ENCODE results near the gene RASGEF1C.
A peak's percentile ranks its signal among the peaks of the same experiment; 100 is the strongest.

The RASGEF1C gene

GRCh38 chr5:180209137-180209581 is at the start of gene RASGEF1C:
TSS of gene RASGEF1C (minus strand) at chr5:180209211. CDS start at chr5:180138052, 71,159 bp downstream.
- H3K36me3 ChIP-seq: no peaks in the 10 kb centered on the region
- peaks cover 5 to 27% (median 18%) of the 10 kb centered on the region in 10 experiments; a peak in 18 of 20 replicates for H3K4me1 ChIP-seq
- peaks cover 0 to 6% (median 0%) of the 10 kb centered on the region in 11 experiments; a peak in 3 of 22 replicates for H4K20me1 ChIP-seq
- 0 out of 22 replicates have a peak, but pooled peaks cover 0 to 4% (median 0%) of the 10 kb centered on the region in 11 experiments for H3K9me3 ChIP-seq (replicated peaks in 1 of 11)
- peak within 1 kb of the TSS; percentile 64 to 75 (median 68) for H3K4me3 ChIP-seq
- H3K9ac ChIP-seq: peak within 1 kb of the TSS; percentile 54 to 82 (median 71)
- H3K27ac ChIP-seq: peak within 1 kb of the TSS in 4 of 11 experiments; percentile 32 to 43 (median 40); a peak in 6 of 22 replicates
- peaks cover 7 to 16% (median 11%) of the 10 kb centered on the region in 11 experiments; a peak in 18 of 22 replicates for H3K27me3 ChIP-seq
- TF ChIP-seq Cebpa-rat (IDR thresholded peaks at IDR 0.05): no peak
- peak within 1 kb of the TSS; percentile 80 to 97 (median 90) for H3K4me2 ChIP-seq

DNA sequence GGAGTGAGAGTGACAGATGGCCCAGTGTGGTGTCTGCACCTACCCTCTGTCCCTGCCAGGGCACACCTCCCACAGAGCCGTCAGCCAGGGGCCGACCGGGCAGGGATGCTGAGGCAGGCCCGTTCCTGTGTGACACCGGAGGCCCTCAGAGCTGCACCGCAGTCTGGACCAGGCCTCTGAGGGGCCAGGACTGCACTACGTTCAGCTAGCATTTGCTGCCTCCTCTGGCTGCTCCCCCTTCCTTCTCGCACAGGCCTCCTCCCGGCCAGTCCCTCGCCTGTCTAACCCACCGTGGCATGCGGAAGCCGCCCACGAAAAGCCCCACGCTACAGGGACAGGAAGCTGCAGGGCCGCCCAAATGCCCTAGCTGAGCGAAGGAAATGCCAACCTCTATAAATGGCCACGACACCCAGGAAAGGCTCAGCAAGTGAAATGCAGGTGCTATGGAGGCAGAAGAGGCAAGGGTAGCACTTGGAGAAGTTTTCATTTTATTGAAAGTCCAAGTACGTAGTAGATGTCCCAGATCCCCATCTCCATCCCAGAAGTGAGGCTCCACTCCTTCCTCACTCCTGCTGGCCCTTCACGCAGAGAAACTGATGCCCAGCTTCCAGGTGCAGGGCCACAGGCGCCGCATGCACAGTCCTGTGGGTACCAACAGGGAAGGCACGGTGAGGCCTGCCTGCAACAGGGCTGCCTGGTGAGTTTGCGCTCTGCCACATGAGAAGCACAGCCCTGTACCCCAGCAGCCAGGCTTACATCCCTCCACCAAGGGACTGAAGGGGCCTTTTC is 44.2 kb upstream of the RASGEF1C start:
- no peaks in the 10 kb centered on the region for H3K4me1 ChIP-seq
- peaks cover 99 to 100% (median 100%) of the 10 kb centered on the region in 11 experiments for H3K9me3 ChIP-seq (replicated peaks in 1 of 11)
- H3K4me2 ChIP-seq: no peak overlapping the region
- no peak overlapping the region for H3K27ac ChIP-seq
- peaks cover 97 to 100% (median 98%) of the 10 kb centered on the region in 11 experiments for H3K36me3 ChIP-seq
- no peaks in the 10 kb centered on the region for H3K27me3 ChIP-seq
- peak overlapping the region; percentile 7 to 48 (median 31); a peak in 14 of 20 replicates for H3K4me3 ChIP-seq
- H3K9ac ChIP-seq: no peak overlapping the region
- H4K20me1 ChIP-seq: no peaks in the 10 kb centered on the region
- no peak for TF ChIP-seq Cebpa-rat (IDR thresholded peaks at IDR 0.05)

- Histone ChIP-seq H3K4me3 (peak overlapping the region in 5 of 10 experiments; percentile 3 to 37 (median 26); a peak in 4 of 20 replicates), H3K36me3 (peaks cover 97 to 100% (median 98%) of the 10 kb centered on the region in 11 experiments), H3K4me1 (no peaks in the 10 kb centered on the region), H3K27me3 (no peaks in the 10 kb centered on the region), H3K27ac (no peak overlapping the region), H3K9ac (no peak overlapping the region), H4K20me1 (no peaks in the 10 kb centered on the region), H3K4me2 (no peak overlapping the region), H3K9me3 (replicated peaks in 1 of 11) (peaks cover 99 to 100% (median 100%) of the 10 kb centered on the region in 11 experiments)
- no peak for TF ChIP-seq Cebpa-rat (IDR thresholded peaks at IDR 0.05)
Observed at GRCh38 chr5:180251887-180252286, 42.9 kb upstream of the RASGEF1C start.

DNA sequence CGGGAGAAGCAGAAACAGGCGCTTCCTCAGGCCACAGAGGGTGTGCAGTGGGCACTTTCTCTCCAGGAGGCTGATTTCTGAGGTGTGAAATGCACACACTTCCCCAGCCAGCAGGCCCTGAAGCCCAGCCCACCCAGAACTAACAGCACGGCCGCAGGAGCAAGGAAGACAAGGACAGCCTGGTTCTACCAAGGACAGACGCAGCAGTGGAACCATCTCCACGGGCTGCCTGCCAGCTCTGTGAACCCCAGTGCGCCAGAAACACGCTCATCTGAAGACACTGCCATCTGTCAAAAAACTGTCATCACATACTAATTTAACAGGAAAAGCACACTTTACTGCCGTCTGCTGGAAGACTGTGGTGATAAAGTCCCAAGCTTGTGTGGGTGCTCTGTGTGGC is 42.1 kb upstream of the RASGEF1C start:
- Histone ChIP-seq H3K4me2 (no peak overlapping the region), H3K9ac (no peak overlapping the region), H3K4me1 (no peaks in the 10 kb centered on the region), H3K27me3 (no peaks in the 10 kb centered on the region), H3K27ac (no peak overlapping the region), H3K36me3 (peaks cover 98 to 100% (median 99%) of the 10 kb centered on the region in 11 experiments), H4K20me1 (no peaks in the 10 kb centered on the region), H3K4me3 (0 out of 20 replicates have a peak overlapping the region, but pooled peaks of 1 of the 10 experiments have one; percentile 26), H3K9me3 (replicated peaks in 1 of 11) (peaks cover 95 to 100% (median 99%) of the 10 kb centered on the region in 11 experiments)
- TF ChIP-seq Cebpa-rat (IDR thresholded peaks at IDR 0.05): no peak

DNA sequence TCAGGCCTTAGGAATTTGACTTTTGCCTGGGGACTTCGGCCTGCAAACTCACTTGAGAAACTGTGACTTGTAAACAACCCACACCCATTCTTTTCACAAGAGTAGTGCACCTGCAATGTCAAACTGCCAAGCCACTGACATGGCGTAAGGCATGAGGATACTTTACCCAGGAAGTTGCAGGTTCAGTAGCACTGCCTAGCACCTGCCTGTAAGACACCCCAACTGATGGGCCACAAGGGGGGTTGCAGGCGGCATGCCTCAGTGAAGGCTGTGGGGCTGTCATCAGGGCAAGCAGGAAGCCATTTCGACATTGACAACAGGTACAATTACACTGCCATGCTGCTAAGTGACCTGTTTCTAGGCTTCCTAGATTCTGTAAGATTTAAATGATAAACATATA is 41.3 kb upstream of the RASGEF1C start:
- no peaks in the 10 kb centered on the region for H3K4me1 ChIP-seq
- no peak overlapping the region for H3K27ac ChIP-seq
- peaks cover 95 to 100% (median 98%) of the 10 kb centered on the region in 11 experiments for H3K36me3 ChIP-seq
- H3K4me2 ChIP-seq: no peak overlapping the region
- no peaks in the 10 kb centered on the region for H4K20me1 ChIP-seq
- TF ChIP-seq Cebpa-rat (IDR thresholded peaks at IDR 0.05): no peak
- no peak overlapping the region for H3K9ac ChIP-seq
- peaks cover 91 to 100% (median 97%) of the 10 kb centered on the region in 11 experiments for H3K9me3 ChIP-seq (replicated peaks in 1 of 11)
- peak overlapping the region in 1 of 10 experiments; percentile 12; a peak in 1 of 20 replicates for H3K4me3 ChIP-seq
- H3K27me3 ChIP-seq: no peaks in the 10 kb centered on the region

DNA sequence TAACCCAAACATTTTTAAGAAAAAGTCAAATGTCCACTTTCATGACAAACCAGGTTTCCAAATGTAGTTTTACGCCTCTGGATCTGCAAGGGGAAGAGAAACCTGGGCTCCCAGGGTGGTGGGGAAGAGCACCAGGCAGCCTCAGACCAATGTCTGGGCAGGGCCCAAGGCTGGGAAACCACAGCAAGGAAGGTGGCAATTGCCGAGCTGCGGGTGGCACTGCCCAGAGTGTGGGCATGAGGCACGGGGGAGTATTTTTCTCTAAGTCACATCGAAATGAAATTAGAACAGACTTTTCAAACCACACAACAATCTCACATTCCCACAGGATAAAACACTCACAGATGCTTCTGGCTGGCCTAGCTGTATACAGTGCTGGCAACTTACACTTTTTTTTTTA is 32.6 kb upstream of the RASGEF1C start:
- no peak overlapping the region for H3K4me3 ChIP-seq
- peaks cover 20 to 75% (median 39%) of the 10 kb centered on the region in 11 experiments for H3K9me3 ChIP-seq (replicated peaks in 1 of 11)
- H3K9ac ChIP-seq: no peak overlapping the region
- peaks cover 92 to 99% (median 95%) of the 10 kb centered on the region in 11 experiments for H3K36me3 ChIP-seq
- no peak for TF ChIP-seq Cebpa-rat (IDR thresholded peaks at IDR 0.05)
- H3K27me3 ChIP-seq: no peaks in the 10 kb centered on the region
- H3K27ac ChIP-seq: no peak overlapping the region
- H3K4me2 ChIP-seq: no peak overlapping the region
- H4K20me1 ChIP-seq: no peaks in the 10 kb centered on the region
- H3K4me1 ChIP-seq: peaks cover 0 to 10% (median 0%) of the 10 kb centered on the region in 10 experiments; a peak in 2 of 20 replicates

- no peak for TF ChIP-seq Cebpa-rat (IDR thresholded peaks at IDR 0.05)
- Histone ChIP-seq H3K27ac (no peak overlapping the region), H4K20me1 (peaks cover 0 to 4% (median 0%) of the 10 kb centered on the region in 11 experiments; a peak in 1 of 22 replicates), H3K9ac (no peak overlapping the region), H3K4me2 (no peak overlapping the region), H3K36me3 (peaks cover 95 to 100% (median 98%) of the 10 kb centered on the region in 11 experiments), H3K4me1 (peaks cover 0 to 5% (median 0%) of the 10 kb centered on the region in 10 experiments; a peak in 2 of 20 replicates), H3K4me3 (no peak overlapping the region), H3K9me3 (replicated peaks in 1 of 11) (peaks cover 5 to 46% (median 14%) of the 10 kb centered on the region in 11 experiments; a peak in 19 of 22 replicates), H3K27me3 (no peaks in the 10 kb centered on the region)
Observed at GRCh38 chr5:180238631-180239030, 29.6 kb upstream of the RASGEF1C start.

GRCh38 chr5:180235846-180236245 is 26.8 kb upstream of the RASGEF1C start:
- Histone ChIP-seq H3K4me1 (no peaks in the 10 kb centered on the region), H3K9me3 (replicated peaks in 1 of 11) (peaks cover 0 to 18% (median 3%) of the 10 kb centered on the region in 11 experiments; a peak in 8 of 22 replicates), H3K36me3 (peaks cover 80 to 95% (median 90%) of the 10 kb centered on the region in 11 experiments), H3K4me2 (no peak overlapping the region), H3K9ac (no peak overlapping the region), H3K4me3 (no peak overlapping the region), H3K27me3 (no peaks in the 10 kb centered on the region), H4K20me1 (peaks cover 0 to 4% (median 0%) of the 10 kb centered on the region in 11 experiments; a peak in 1 of 22 replicates), H3K27ac (no peak overlapping the region)
- TF ChIP-seq Cebpa-rat (IDR thresholded peaks at IDR 0.05): no peak

DNA sequence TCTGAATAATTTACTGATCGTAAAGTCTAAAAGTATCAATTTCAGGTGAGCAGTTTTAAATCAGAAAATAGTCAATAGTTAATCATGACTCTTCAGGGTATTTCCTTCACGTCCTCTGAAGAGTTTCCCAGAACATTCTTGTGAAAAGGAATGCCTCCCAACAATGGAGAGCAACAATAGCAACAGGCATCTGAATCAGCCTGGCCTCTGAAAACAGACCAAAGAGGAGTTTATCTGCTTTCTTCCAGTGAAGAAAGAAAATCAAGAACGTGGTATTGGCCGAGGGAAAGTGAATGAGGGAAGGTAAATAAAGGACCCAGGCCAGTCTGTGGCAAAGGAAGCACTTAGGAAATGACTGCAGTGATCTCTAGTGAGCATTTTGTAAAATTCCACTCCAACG is 26.1 kb upstream of the RASGEF1C start:
- no peaks in the 10 kb centered on the region for H3K27me3 ChIP-seq
- no peak overlapping the region for H3K9ac ChIP-seq
- peaks cover 0 to 4% (median 0%) of the 10 kb centered on the region in 11 experiments; a peak in 1 of 22 replicates for H4K20me1 ChIP-seq
- no peak overlapping the region for H3K4me3 ChIP-seq
- no peak for TF ChIP-seq Cebpa-rat (IDR thresholded peaks at IDR 0.05)
- H3K36me3 ChIP-seq: peaks cover 72 to 92% (median 83%) of the 10 kb centered on the region in 11 experiments
- peaks cover 0 to 10% (median 0%) of the 10 kb centered on the region in 11 experiments; a peak in 5 of 22 replicates for H3K9me3 ChIP-seq (replicated peaks in 1 of 11)
- no peak overlapping the region for H3K4me2 ChIP-seq
- no peaks in the 10 kb centered on the region for H3K4me1 ChIP-seq
- H3K27ac ChIP-seq: no peak overlapping the region
